Measurements from ENCODE around the gene ZMAT5. TPM values are rescaled to one million over a fixed set of nuclear protein-coding genes. Genes with fewer than 3 reads are reported as not detected.
"Not testable (repeated sequence)": the region's sequence is repeated elsewhere in the genome, so short reads cannot be mapped to it uniquely, and the experiment has no call there.

ZMAT5 gene
- polyA plus RNA-seq, 3 donors, result 27.1 to 79.4 (median 59.3) TPM

- no peaks in the 10 kb centered on the region for H3K27me3 ChIP-seq (ENCODE audit: control insufficient read depth in 2 of 2, insufficient read depth in 2 of 2, low read length in 2 of 2)
- H3K4me3 ChIP-seq (replicated peaks in 1 of 3; ENCODE audit: low read depth in 2 of 3, low read length in 3 of 3), result no peak overlapping the region
- no peak overlapping the region for H3K27ac ChIP-seq (ENCODE audit: low read depth in 1 of 2, low read length in 2 of 2)
- Mint-ChIP-seq H3K36me3 (peaks cover 16 to 23% of the 10 kb centered on the region in 2 donors), H3K4me3 (no peak overlapping the region), H3K4me1 (peaks cover 8% of the 10 kb centered on the region), H3K27ac (peak overlapping the region in 1 of 7 donors; percentile 58), H3K9me3 (no peaks in the 10 kb centered on the region), H3K27me3 (ENCODE audit: low read depth in 3 of 3) (peaks cover 0 to 4% (median 2%) of the 10 kb centered on the region in 3 donors)
- peaks cover 7 to 9% of the 10 kb centered on the region in 2 donors for H3K4me1 ChIP-seq (ENCODE audit: control insufficient read depth in 1 of 2, insufficient read depth in 2 of 2, low read length in 2 of 2)
- no peak for DNase-seq
- H3K9ac ChIP-seq (ENCODE audit: insufficient read depth, low read length, poor library complexity, severe bottlenecking), result no peak overlapping the region
- H3K4me2 ChIP-seq (replicated peaks; ENCODE audit: extremely low read depth, low read length, poor library complexity, severe bottlenecking), result no peak overlapping the region
- TF ChIP-seq, protein P1, sequence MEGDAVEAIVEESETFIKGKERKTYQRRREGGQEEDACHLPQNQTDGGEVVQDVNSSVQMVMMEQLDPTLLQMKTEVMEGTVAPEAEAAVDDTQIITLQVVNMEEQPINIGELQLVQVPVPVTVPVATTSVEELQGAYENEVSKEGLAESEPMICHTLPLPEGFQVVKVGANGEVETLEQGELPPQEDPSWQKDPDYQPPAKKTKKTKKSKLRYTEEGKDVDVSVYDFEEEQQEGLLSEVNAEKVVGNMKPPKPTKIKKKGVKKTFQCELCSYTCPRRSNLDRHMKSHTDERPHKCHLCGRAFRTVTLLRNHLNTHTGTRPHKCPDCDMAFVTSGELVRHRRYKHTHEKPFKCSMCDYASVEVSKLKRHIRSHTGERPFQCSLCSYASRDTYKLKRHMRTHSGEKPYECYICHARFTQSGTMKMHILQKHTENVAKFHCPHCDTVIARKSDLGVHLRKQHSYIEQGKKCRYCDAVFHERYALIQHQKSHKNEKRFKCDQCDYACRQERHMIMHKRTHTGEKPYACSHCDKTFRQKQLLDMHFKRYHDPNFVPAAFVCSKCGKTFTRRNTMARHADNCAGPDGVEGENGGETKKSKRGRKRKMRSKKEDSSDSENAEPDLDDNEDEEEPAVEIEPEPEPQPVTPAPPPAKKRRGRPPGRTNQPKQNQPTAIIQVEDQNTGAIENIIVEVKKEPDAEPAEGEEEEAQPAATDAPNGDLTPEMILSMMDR (IDR thresholded peaks at IDR 0.05), result no peak
- peaks cover 2% of the 10 kb centered on the region for H4K20me1 ChIP-seq (ENCODE audit: insufficient read depth, low read length)
- H3K79me2 ChIP-seq (ENCODE audit: insufficient read depth, low read length), result peaks cover 16% of the 10 kb centered on the region
- H2AFZ ChIP-seq (ENCODE audit: insufficient read depth, low read depth, low read length, poor library complexity, severe bottlenecking), result no peak overlapping the region
- H3K9me3 ChIP-seq (replicated peaks in 1 of 2; ENCODE audit: control insufficient read depth in 1 of 2, insufficient read depth in 1 of 2, low read length in 2 of 2), result no peaks in the 10 kb centered on the region
- H3K36me3 ChIP-seq (replicated peaks in 1 of 2; ENCODE audit: control insufficient read depth in 1 of 2, insufficient read depth in 2 of 2, low read length in 2 of 2), result peaks cover 3 to 30% of the 10 kb centered on the region in 2 donors
- intact Hi-C loops (cut with micrococcal nuclease), result no loop called here
- 90% methylated on average over 6 of the region's 7 CpGs for WGBS (ENCODE audit: insufficient coverage)
These were observed 10.5 kb downstream of the ZMAT5 start for GRCh38 chr22:29756341-29756740.

DNA sequence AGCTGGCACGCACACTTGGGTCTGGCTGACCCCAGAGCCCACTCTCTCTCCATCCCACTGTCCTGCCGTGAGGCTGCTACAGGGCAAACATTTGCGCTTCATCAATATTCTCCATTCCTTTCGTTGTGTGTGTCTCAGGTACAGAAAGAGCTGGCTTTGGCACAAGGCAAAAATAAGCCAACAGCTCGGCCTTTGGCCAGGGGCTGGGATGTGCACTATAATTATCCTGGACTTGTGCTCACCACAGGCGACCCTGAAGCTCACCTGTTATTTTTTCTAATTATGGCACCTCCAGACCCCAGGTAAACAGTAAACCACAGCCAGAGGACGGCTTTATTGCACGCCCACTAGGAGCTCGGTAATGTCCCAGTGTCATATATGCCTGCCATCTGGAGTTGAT, 10.9 kb downstream of the ZMAT5 start:
- H2AFZ ChIP-seq (ENCODE audit: insufficient read depth, low read depth, low read length, poor library complexity, severe bottlenecking), result no peak overlapping the region
- H3K4me2 ChIP-seq (replicated peaks; ENCODE audit: extremely low read depth, low read length, poor library complexity, severe bottlenecking), result no peak overlapping the region
- H3K9me3 Mint-ChIP-seq, result no peaks in the 10 kb centered on the region

GRCh38 chr22:29754658-29755395, 12.0 kb downstream of the ZMAT5 start:
- H3K4me3 Mint-ChIP-seq; H4K20me1 ChIP-seq (ENCODE audit: insufficient read depth, low read length); H3K4me2 ChIP-seq (replicated peaks; ENCODE audit: extremely low read depth, low read length, poor library complexity, severe bottlenecking); H3K9ac ChIP-seq (ENCODE audit: insufficient read depth, low read length, poor library complexity, severe bottlenecking); H3K9me3 Mint-ChIP-seq; H3K4me3 ChIP-seq (replicated peaks in 1 of 3; ENCODE audit: low read depth in 2 of 3, low read length in 3 of 3); H3K27me3 Mint-ChIP-seq (ENCODE audit: low read depth in 3 of 3); intact Hi-C loops (cut with micrococcal nuclease); H2AFZ ChIP-seq (ENCODE audit: insufficient read depth, low read depth, low read length, poor library complexity, severe bottlenecking); DNase-seq; H3K27me3 ChIP-seq (ENCODE audit: control insufficient read depth in 2 of 2, insufficient read depth in 2 of 2, low read length in 2 of 2); H3K27ac ChIP-seq (ENCODE audit: low read depth in 1 of 2, low read length in 2 of 2); H3K9me3 ChIP-seq (replicated peaks in 1 of 2; ENCODE audit: control insufficient read depth in 1 of 2, insufficient read depth in 1 of 2, low read length in 2 of 2): not testable (repeated sequence)
- H3K4me1 ChIP-seq (ENCODE audit: control insufficient read depth in 1 of 2, insufficient read depth in 2 of 2, low read length in 2 of 2), result peaks cover 19 to 21% of the 10 kb centered on the region in 2 donors
- Mint-ChIP-seq H3K36me3 (peaks cover 22 to 31% of the 10 kb centered on the region in 2 donors), H3K27ac (peak overlapping the region in 1 of 7 donors; percentile 24), H3K4me1 (peaks cover 21% of the 10 kb centered on the region)
- 96% methylated on average over 8 of the region's 11 CpGs for WGBS (ENCODE audit: insufficient coverage)
- peaks cover 16% of the 10 kb centered on the region for H3K79me2 ChIP-seq (ENCODE audit: insufficient read depth, low read length)
- H3K36me3 ChIP-seq (replicated peaks in 1 of 2; ENCODE audit: control insufficient read depth in 1 of 2, insufficient read depth in 2 of 2, low read length in 2 of 2), result peaks cover 3 to 30% of the 10 kb centered on the region in 2 donors

More for the DNA sequence above, 10.9 kb downstream of the ZMAT5 start:
- Mint-ChIP-seq H3K36me3 (peaks cover 16 to 23% of the 10 kb centered on the region in 2 donors), H3K4me1 (peaks cover 12% of the 10 kb centered on the region), H3K4me3 (no peak overlapping the region), H3K27ac (peak overlapping the region in 1 of 7 donors; percentile 73), H3K27me3 (ENCODE audit: low read depth in 3 of 3) (peaks cover 0 to 4% (median 2%) of the 10 kb centered on the region in 3 donors)
- whole genome bisulfite sequencing (ENCODE audit: insufficient coverage), result 95% methylated on average over 9 of the region's 9 CpGs
- no peak overlapping the region for H3K9ac ChIP-seq (ENCODE audit: insufficient read depth, low read length, poor library complexity, severe bottlenecking)
- TF ChIP-seq, protein P1 (IDR thresholded peaks at IDR 0.05), result no peak
- no peak overlapping the region for H3K27ac ChIP-seq (ENCODE audit: low read depth in 1 of 2, low read length in 2 of 2)
- intact Hi-C loops (cut with micrococcal nuclease), result no loop called here
- peaks cover 16% of the 10 kb centered on the region for H3K79me2 ChIP-seq (ENCODE audit: insufficient read depth, low read length)
- peaks cover 3 to 30% of the 10 kb centered on the region in 2 donors for H3K36me3 ChIP-seq (replicated peaks in 1 of 2; ENCODE audit: control insufficient read depth in 1 of 2, insufficient read depth in 2 of 2, low read length in 2 of 2)
- DNase-seq, result no peak
- no peak overlapping the region for H3K4me3 ChIP-seq (replicated peaks in 1 of 3; ENCODE audit: low read depth in 2 of 3, low read length in 3 of 3)
- H3K4me1 ChIP-seq (ENCODE audit: control insufficient read depth in 1 of 2, insufficient read depth in 2 of 2, low read length in 2 of 2), result peaks cover 12 to 14% of the 10 kb centered on the region in 2 donors
- peaks cover 2% of the 10 kb centered on the region for H4K20me1 ChIP-seq (ENCODE audit: insufficient read depth, low read length)
- no peaks in the 10 kb centered on the region for H3K27me3 ChIP-seq (ENCODE audit: control insufficient read depth in 2 of 2, insufficient read depth in 2 of 2, low read length in 2 of 2)
- H3K9me3 ChIP-seq (replicated peaks in 1 of 2; ENCODE audit: control insufficient read depth in 1 of 2, insufficient read depth in 1 of 2, low read length in 2 of 2), result no peaks in the 10 kb centered on the region

Data from CD14-positive monocyte (primary cell).